HG02981 (cell line): ENCODE measurements around the gene TMEM208.

Experiments used
- ATAC-seq: cut with Tn5 transposase; IDR thresholded peaks from one replicate; pipeline ENCODE4 v1.9.1; 2021; ENCODE audit warnings: mild to moderate bottlenecking, moderate library complexity; ENCODE audit not compliant: unreplicated experiment

TMEM208 gene

DNA sequence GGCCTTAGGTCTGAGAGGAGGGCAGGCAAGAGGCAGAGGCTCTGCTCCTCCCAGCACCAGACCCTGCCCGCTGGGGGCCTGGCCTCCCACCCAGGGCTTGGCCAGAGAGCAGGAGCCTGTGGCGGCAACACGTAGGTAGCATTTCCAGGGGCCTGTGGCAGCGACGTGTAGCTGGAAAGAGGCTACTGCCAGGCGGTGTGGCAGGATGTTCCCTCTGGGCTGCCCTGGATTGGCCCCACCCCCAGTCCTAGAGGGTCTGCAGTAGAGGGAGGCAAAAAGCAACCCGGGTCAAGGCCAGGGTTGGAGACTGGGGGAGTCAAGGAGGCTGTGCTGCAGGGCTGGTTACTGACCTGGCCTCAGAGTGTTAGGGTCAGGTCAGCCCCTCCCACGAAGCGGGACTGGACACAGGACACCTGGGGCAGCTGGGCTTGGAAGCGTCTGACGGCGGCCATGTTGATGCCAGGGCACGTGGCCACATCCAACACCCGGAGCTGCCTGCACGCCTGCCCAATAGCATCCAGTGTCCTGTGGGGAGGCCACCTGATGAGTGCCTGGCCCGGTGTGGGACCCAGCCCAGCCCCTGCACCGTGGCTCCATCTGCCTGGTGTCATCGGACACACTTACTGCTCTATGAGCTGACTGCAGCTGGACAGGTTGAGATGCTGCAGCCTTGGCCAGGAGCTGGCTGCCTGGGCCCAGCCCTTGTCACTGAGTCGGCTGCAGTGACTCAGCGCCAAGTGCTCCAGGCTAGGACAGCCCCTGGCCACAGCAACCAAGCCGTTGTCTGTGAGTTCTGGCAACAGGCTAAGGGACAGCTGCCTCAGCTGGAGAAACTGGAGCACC, 19.5 kb upstream of the TMEM208 start:
- ATAC-seq = no peak

DNA sequence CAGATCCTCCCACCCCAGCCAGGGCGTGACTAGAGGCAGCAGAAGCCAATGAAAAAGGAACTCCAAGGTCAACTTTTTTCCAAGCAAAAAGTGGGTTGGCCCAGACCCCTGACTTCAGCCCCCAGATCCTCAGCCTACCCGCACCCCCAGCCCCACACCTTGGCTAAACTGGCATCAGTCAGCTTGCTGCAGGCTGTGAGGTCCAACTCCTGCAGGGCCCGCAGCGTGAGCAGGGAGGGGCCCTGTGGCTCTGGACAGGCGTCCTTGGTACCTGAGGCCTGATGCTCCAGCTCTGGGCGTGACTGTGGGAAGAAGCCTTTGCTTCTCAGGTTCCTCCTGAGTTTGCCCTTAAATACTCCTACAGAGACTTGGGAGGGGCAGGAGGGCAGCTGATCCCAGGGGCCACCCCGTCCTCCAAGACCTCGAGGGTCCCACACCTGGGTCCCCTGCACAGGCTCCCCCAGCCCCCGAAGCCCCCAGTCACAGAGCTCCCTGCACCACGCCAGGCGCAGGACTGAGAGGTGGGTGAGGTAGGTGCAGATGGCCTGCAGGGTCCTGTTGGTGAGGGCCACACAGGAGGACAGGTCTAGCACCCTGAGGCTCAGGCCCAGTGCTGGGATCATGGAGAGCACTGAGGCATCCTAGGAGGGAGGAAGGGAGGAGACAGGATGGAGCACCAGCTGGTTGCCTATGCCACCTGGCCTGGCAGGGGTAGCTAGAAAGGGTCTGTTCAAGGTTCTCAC, 18.6 kb upstream of the TMEM208 start:
- ATAC-seq = no peak

- no peak for ATAC-seq
Observed at GRCh38 chr16:67209565-67209964, 17.4 kb upstream of the TMEM208 start.

- no peak for ATAC-seq
Observed at GRCh38 chr16:67210069-67210937, 16.6 kb upstream of the TMEM208 start.

DNA sequence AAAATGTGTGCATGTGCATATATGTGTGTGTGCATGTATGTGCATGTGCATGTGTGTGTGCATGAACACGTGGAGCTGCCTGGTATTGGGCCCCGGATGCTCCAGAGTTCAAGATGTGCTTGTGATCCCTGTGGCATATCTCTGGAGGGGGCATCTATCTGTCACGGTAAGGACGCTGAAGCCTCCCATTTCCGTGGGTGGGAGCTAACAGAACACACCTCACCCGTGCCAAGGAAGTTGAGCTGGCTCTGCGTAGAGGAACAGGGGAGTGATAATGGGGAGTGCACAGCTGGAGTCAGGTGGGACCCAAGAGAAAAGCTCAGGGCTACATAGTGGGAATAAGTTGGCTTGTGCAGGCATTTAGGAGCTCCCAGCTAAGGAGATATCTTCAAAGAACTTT, 15.3 kb upstream of the TMEM208 start:
- ATAC-seq = no peak

GRCh38 chr16:67212766-67213165, 14.2 kb upstream of the TMEM208 start:
- no peak for ATAC-seq

GRCh38 chr16:67213197-67214019, 13.5 kb upstream of the TMEM208 start:
- ATAC-seq = no peak

- no peak for ATAC-seq
Observed at GRCh38 chr16:67215706-67216105, 11.2 kb upstream of the TMEM208 start.

- no peak for ATAC-seq
Observed at GRCh38 chr16:67216612-67217490, 10.1 kb upstream of the TMEM208 start.

DNA sequence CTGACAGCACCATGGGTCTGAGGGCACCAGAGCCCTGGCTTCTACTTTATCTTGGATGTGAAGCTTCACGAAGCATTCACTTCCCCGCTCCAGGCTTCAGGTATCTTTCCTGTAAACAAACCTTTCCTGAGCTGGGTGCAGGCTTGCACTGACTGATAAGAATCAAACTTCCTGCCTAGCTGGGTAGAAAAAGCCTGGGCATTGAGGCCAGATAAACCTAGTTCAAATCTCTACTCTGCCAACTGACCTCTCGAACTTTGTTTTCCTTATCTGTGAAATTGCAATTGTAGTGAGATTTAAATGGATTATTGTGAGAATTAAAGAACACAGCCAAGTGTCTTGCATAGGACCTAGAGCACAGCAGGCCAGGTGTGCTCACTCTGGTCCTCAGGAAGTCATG, 2.9 kb upstream of the TMEM208 start:
- no peak for ATAC-seq

DNA sequence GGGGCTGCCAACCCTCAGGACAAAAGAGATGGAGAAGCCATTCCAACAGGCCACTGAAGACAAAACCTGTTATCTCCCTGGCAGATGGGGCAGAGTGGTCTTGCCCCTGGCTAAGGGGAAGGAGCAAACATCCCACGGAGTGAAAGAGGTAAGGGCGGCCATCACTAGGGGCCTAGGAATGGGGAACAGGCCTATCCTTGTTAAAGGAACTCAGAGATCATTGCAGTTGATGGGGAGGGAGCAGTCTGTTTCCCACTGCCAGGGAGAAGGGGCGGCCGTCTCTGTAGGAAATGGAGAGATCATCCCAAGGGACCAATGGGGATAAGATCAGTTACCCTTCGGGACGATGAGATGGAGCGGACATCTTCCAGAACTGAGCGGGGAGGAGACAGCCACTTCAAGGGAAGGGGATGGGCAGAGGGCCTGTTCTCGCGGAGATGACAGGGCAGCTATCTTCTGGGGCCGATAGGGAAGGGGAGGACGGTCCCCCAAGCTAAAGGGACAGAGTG, 581 bp upstream of the TMEM208 start:
- ATAC-seq = no peak

GRCh38 chr16:67227567-67227921, 614 bp downstream of the TMEM208 start:
- no peak for ATAC-seq

- ATAC-seq = no peak
Observed at GRCh38 chr16:67228034-67228785, 1.3 kb downstream of the TMEM208 start.

GRCh38 chr16:67228905-67229304, 2.0 kb downstream of the TMEM208 start:
- ATAC-seq = no peak

DNA sequence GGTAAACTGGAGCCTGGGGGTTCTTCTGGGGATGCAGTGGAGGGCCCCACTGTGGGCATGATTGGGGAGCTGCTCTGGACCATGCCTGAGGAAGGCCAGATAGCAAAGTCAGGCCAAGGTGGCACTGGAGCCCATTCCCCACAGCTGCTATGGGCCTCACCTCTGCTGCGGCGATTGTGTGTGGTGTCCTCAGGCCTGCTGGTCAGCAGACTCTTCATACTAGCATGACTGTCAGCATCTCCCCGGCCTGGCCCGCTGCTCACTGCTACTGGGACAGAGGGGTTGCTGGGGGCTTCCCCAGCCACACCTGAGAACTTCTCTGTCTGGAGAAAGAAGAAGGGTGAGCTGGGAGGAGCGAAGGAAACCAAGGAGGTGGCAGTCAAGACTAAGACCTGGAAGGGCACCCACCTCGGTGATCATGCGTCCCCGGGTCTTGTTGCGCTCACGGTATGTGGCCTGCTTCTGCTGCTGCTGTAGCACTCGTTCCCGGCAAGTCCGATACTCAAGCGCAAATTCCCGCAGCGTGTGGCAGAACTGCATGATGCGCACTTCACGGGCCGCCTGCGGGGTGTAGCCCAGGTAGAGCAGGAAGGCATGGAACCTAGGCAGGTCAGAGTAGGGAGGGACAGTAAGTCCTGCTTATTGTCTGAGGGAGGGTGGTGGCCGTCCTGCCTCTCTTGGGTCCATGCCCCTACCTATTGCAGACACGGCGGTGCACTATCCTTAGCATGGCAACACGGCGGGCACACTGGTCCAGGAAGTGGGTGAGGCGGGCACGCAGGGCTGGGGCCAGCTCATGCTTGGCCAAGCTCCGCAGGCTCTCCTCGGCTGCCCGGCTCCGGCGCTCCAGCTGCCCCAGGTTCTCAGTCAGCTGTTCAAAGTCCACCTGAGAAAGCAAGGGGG, 3.2 kb downstream of the TMEM208 start:
- no peak for ATAC-seq

DNA sequence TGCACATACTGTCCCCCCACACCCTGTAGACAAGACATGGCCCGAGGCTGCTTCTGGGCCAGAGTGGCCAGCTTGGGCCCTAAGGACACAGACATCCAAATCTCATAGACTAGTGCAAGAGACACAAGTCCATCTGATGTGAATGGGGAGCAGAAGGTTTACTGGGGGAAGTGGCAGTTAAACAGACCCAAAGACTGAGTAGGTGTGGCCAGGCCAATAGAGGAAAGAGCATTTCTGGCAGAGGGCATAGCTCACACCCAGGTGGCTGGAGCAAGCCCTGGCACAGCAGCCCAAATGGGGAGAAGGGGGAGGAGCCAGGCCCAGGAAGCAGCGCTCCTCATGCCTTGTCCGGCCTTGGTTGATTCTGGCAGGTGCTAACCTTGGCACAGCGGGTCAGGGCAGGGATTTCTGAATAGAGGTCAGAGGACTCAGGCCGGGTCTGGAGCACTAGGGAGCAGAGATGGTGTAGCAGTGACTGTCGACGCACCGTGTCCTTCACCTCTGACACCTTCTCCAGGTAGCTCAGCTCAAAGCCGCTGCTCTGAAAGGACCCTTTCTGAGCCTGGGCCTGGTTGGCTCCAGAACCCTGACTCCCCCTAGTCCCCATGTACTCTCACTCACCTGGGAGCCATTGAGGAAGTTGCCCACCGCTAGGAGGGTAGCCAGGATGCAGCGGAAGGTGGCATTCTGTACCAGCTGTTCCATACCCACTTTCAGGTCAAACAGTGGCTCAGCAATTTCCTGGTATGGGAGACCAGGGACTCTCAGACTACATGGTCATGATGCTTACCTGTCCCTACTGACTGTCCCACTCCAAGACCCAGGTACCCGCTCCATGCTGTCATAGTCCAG, 4.1 kb downstream of the TMEM208 start:
- no peak for ATAC-seq

DNA sequence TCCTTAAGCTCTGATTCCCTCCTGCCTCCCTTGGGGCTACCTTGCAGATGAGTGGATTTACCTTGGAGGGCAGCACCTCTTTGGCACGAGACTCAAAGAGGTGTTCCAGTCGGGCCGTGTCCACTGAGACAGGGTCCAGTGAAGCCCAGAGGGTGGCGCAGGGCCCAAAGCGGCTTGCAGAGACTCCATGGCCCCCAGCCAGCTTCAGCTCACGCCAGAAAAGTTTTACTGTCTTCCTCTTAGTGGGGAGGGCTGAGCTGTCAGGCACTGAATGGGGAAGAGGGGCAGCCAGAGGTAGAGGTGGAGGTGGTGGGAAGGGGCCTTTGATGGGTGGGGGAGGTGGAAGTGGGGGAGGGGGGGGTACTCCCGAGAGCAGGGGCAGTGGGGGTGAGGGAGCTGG, 6.7 kb downstream of the TMEM208 start:
- ATAC-seq = no peak
